MM.1S (cell line): ENCODE data around the gene ZNF217.
"Not testable (repeated sequence)": the region's sequence is repeated elsewhere in the genome, so short reads cannot be mapped to it uniquely, and the experiment has no call there.

Experiments
- DNase-seq: peaks from one replicate; pipeline ENCODE4 v3.0.0-alpha.2; 2015
- H2AFZ ChIP-seq: fragments of 300-600 bp; sonication (generic); 2 replicates; pipeline ENCODE4 v1.6.0; 2016; ENCODE audit warnings: antibody characterized with exemption, low read length
- H3F3A ChIP-seq: fragments of 300-600 bp; sonication (generic); 2 replicates; pipeline ENCODE4 v1.6.1; 2016; ENCODE audit warnings: mild to moderate bottlenecking, antibody characterized with exemption, low read length, moderate library complexity, mixed read lengths; ENCODE audit not compliant: insufficient read depth
- H3K27ac ChIP-seq: fragments of 300-600 bp; sonication (generic); 2 replicates; pipeline ENCODE4 v1.5.1; 2016; ENCODE audit warnings: mild to moderate bottlenecking, low read length
- H3K27me3 ChIP-seq: fragments of 300-600 bp; sonication (generic); replicated peaks from 2 replicates; pipeline ENCODE4 v1.6.0; 2016; ENCODE audit warnings: low read length; ENCODE audit not compliant: insufficient read depth
- H3K36me3 ChIP-seq: fragments of 300-600 bp; sonication (generic); replicated peaks from 2 replicates; pipeline ENCODE4 v1.6.1; 2016; ENCODE audit warnings: mild to moderate bottlenecking, low read length, mixed read lengths; ENCODE audit not compliant: insufficient read depth
- H3K4me1 ChIP-seq: fragments of 300-600 bp; sonication (generic); 2 replicates; pipeline ENCODE4 v1.6.1; 2016; ENCODE audit warnings: low read length, mixed read lengths
- H3K4me2 ChIP-seq: fragments of 300-600 bp; sonication (generic); 2 replicates; pipeline ENCODE4 v1.6.0; 2016; ENCODE audit warnings: low read depth, low read length
- H3K4me3 ChIP-seq: fragments of 300-600 bp; sonication (generic); 2 replicates; pipeline ENCODE4 v1.5.1; 2016; ENCODE audit warnings: low read length, mixed read lengths
- H3K79me2 ChIP-seq: fragments of 300-600 bp; sonication (generic); 2 replicates; pipeline ENCODE4 v1.6.1; 2016; ENCODE audit warnings: mixed run types, low read length, mixed read lengths
- H3K9ac ChIP-seq: fragments of 300-600 bp; sonication (generic); 2 replicates; pipeline ENCODE4 v1.6.1; 2016; ENCODE audit warnings: low read length, mixed read lengths
- H3K9me2 ChIP-seq: fragments of 300-600 bp; sonication (generic); replicated peaks from 2 replicates; pipeline ENCODE4 v1.6.1; 2016; ENCODE audit warnings: mild to moderate bottlenecking, low read length, mixed read lengths; ENCODE audit not compliant: insufficient read depth
- H3K9me3 ChIP-seq: fragments of 300-600 bp; sonication (generic); replicated peaks from 2 replicates; pipeline ENCODE4 v1.6.1; 2016; ENCODE audit warnings: mild to moderate bottlenecking, low read length, mixed read lengths; ENCODE audit not compliant: insufficient read depth
- H4K20me1 ChIP-seq: fragments of 300-600 bp; sonication (generic); 2 replicates; pipeline ENCODE4 v1.6.1; 2016; ENCODE audit warnings: mild to moderate bottlenecking, low read length, moderate library complexity, mixed read lengths; ENCODE audit not compliant: insufficient read depth
- CTCF ChIP-seq: fragments of 300-600 bp; sonication (generic); IDR thresholded peaks from 2 replicates; pipeline ENCODE4 v1.5.1; 2016; ENCODE audit warnings: antibody characterized with exemption, low read length, mixed read lengths
- EZH2 ChIP-seq: fragments of 300-600 bp; sonication (generic); optimal IDR thresholded peaks from 2 replicates; pipeline ENCODE3; 2017; ENCODE audit warnings: low read depth, mild to moderate bottlenecking, antibody characterized with exemption, low read length, mixed read lengths
- EZH2phosphoT487 ChIP-seq: fragments of 300-600 bp; sonication (generic); IDR thresholded peaks from 2 replicates; pipeline ENCODE4 v1.6.1; 2018; ENCODE audit warnings: antibody characterized with exemption, low read length

The ZNF217 gene

GRCh38 chr20:53557130-53557529, 36.5 kb downstream of the ZNF217 start:
- Histone ChIP-seq H3K4me1 (peaks cover 3% of the 10 kb centered on the region), H3K27ac (no peak overlapping the region)
- TF ChIP-seq EZH2 (no peak), EZH2phosphoT487 (no peak)

DNA sequence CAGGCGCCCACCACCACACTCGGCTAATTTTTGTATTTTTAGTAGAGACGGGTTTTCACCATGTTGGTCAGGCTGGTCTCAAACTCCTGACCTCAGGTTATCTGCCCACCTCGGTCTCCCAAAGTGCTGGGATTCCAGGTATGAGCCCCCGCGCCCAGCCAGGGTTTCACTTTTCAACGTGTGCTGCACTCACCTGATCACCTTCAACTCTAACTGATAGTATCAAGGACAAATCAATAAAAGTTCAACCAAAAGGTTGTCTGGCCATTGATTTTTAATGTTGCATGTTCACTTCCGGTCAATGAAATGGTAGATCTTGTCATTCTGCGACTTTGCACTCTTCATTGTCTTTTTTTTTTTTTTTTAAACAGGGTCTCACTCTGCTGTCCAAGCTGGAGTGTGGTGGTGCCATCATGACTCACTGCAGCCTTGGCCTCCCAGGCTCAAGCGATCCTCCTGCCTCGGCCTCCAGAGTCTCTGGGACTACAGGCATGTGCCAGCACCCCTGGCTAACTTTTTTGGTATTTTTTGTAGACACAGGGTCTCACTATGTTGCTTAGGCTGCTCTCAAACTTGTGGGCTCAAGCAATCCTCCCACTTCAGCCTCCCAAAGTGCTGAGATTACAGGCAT, 37.3 kb downstream of the ZNF217 start:
- H3K36me3 ChIP-seq, result no peaks in the 10 kb centered on the region
- no peak overlapping the region for H3K9ac ChIP-seq
- no peaks in the 10 kb centered on the region for H3K79me2 ChIP-seq
- peak overlapping the region; percentile 62; the same call in 1 of the 2 replicates for H3K4me2 ChIP-seq
- H4K20me1 ChIP-seq, result no peaks in the 10 kb centered on the region
- no peak overlapping the region for H2AFZ ChIP-seq
- H3K4me3 ChIP-seq, result no peak overlapping the region
- H3K27me3 ChIP-seq, result no peaks in the 10 kb centered on the region
- H3K9me3 ChIP-seq, result no peaks in the 10 kb centered on the region
- H3K9me2 ChIP-seq, result no peaks in the 10 kb centered on the region
- no peak for TF ChIP-seq EZH2phosphoT487
- TF ChIP-seq EZH2, result no peak
- TF ChIP-seq CTCF, result no peak
- no peak for DNase-seq
- H3K4me1 ChIP-seq, result peaks cover 3% of the 10 kb centered on the region
- H3F3A ChIP-seq, result peaks cover 17% of the 10 kb centered on the region; the same call in 1 of the 2 replicates
- peak overlapping the region; percentile 69; the same call in 1 of the 2 replicates for H3K27ac ChIP-seq

More at GRCh38 chr20:53557130-53557529, 36.5 kb downstream of the ZNF217 start:
- Histone ChIP-seq H3K4me2 (no peak overlapping the region), H3F3A (peaks cover 17% of the 10 kb centered on the region; the same call in 1 of the 2 replicates), H3K27me3 (no peaks in the 10 kb centered on the region), H3K79me2 (no peaks in the 10 kb centered on the region), H3K9ac (no peak overlapping the region), H3K9me3 (no peaks in the 10 kb centered on the region), H4K20me1 (no peaks in the 10 kb centered on the region), H2AFZ (no peak overlapping the region), H3K4me3 (no peak overlapping the region), H3K9me2 (no peaks in the 10 kb centered on the region), H3K36me3 (no peaks in the 10 kb centered on the region)
- DNase-seq, result no peak

DNA sequence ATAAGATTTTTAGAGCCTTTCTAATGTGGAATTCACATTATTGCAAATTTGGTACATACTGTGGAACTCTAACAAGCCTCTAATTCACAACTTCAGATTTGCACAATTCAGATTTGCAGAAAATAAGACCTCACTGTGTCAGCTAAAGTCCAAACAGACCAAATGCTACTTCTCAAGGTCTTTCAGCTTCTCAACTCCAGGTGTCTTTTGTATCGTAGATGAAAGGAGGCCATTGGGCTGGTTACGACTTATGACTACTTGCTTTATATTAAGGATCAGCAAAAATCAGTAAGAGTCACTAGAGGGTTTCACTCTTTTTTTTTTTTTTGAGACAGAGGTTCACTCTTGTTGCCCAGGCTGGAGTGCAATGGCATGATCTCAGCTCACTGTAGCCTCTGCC, 37.8 kb downstream of the ZNF217 start:
- Histone ChIP-seq H3K27me3 (no peaks in the 10 kb centered on the region), H3K79me2 (no peaks in the 10 kb centered on the region), H3K36me3 (no peaks in the 10 kb centered on the region), H4K20me1 (no peaks in the 10 kb centered on the region), H3K4me3 (peak overlapping the region; percentile 30), H3K4me2 (peak overlapping the region; percentile 62), H3F3A (peaks cover 17% of the 10 kb centered on the region; the same call in 1 of the 2 replicates), H3K9me2 (no peaks in the 10 kb centered on the region), H3K4me1 (peaks cover 3% of the 10 kb centered on the region), H3K9me3 (no peaks in the 10 kb centered on the region), H3K9ac (peak overlapping the region; percentile 30; the same call in 1 of the 2 replicates), H3K27ac (peak overlapping the region; percentile 69), H2AFZ (peak overlapping the region; percentile 16)
- DNase-seq, result peak; percentile 80
- TF ChIP-seq CTCF, result no peak
- TF ChIP-seq EZH2phosphoT487, result no peak
- TF ChIP-seq EZH2, result no peak

DNA sequence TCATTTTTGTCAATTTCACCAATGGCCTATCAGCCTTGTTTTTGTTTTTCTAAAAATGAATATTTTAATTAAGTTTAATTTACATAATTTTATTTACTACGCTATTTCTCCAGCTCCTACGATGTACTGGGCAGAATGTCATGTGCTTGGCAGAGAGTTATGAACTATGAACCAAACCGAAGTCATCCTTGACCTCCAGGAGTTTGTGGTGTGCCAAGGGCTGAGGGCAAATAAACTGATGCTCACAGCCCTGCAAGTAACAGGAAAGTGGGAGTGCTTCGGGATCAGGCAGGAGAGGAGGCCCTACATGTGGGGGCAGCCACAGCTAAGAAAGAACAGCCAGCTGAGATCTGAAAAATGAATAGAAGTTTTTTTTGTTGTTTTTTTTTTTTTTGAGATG, 38.6 kb downstream of the ZNF217 start:
- Histone ChIP-seq H3F3A (peaks cover 17% of the 10 kb centered on the region; the same call in 1 of the 2 replicates), H3K36me3 (no peaks in the 10 kb centered on the region), H3K9ac (no peak overlapping the region), H3K79me2 (no peaks in the 10 kb centered on the region), H3K27ac (peak overlapping the region; percentile 69), H4K20me1 (no peaks in the 10 kb centered on the region), H3K9me3 (no peaks in the 10 kb centered on the region), H3K4me2 (peak overlapping the region; percentile 62), H3K4me1 (peaks cover 3% of the 10 kb centered on the region), H3K4me3 (no peak overlapping the region), H3K27me3 (no peaks in the 10 kb centered on the region), H2AFZ (no peak overlapping the region), H3K9me2 (no peaks in the 10 kb centered on the region)
- TF ChIP-seq EZH2phosphoT487 (no peak), CTCF (no peak), EZH2 (no peak)
- DNase-seq, result peak; percentile 40

GRCh38 chr20:53552572-53552893, 41.1 kb downstream of the ZNF217 start:
- not testable (repeated sequence) for H3K9me3 ChIP-seq, H3K9ac ChIP-seq, H3K27me3 ChIP-seq, H3K27ac ChIP-seq, H3K4me1 ChIP-seq, H3K9me2 ChIP-seq, DNase-seq, H2AFZ ChIP-seq, H3K4me3 ChIP-seq, H3K79me2 ChIP-seq, H4K20me1 ChIP-seq, H3K4me2 ChIP-seq, H3K36me3 ChIP-seq
- peaks cover 13% of the 10 kb centered on the region; the same call in 1 of the 2 replicates for H3F3A ChIP-seq
